GM18870 (cell line): ENCODE results near the gene COQ10B.

Experiments
- ATAC-seq: cut with Tn5 transposase; IDR thresholded peaks from one replicate; pipeline ENCODE4 v1.9.1; 2021; ENCODE audit warnings: moderate library complexity; ENCODE audit not compliant: unreplicated experiment

COQ10B gene

GRCh38 chr2:197499594-197500502 lies 46.5 kb downstream of the COQ10B start, which contains the start of the genes HSPD1 and HSPE1:
HSPD1 (minus strand) TSS chr2:197499840; CDS start chr2:197498848, 992 bp downstream.
HSPE1 (plus strand) TSS chr2:197500379; CDS start chr2:197500437, 58 bp downstream.
- ATAC-seq = peak; percentile 89

GRCh38 chr2:197500503-197501131 lies 47.3 kb downstream of the COQ10B start:
- peak; percentile 1 for ATAC-seq

GRCh38 chr2:197502201-197502600 lies 48.8 kb downstream of the COQ10B start:
- no peak for ATAC-seq

GRCh38 chr2:197502685-197503084 lies 49.3 kb downstream of the COQ10B start:
- ATAC-seq = no peak

GRCh38 chr2:197504000-197504399 lies 50.6 kb downstream of the COQ10B start:
- ATAC-seq = no peak

GRCh38 chr2:197504512-197504911 lies 51.2 kb downstream of the COQ10B start:
- no peak for ATAC-seq

GRCh38 chr2:197506658-197507057 lies 53.3 kb downstream of the COQ10B start:
- ATAC-seq = no peak

GRCh38 chr2:197513915-197514314 lies 60.6 kb downstream of the COQ10B start:
- ATAC-seq = no peak

GRCh38 chr2:197514754-197515153 lies 61.4 kb downstream of the COQ10B start:
- no peak for ATAC-seq

GRCh38 chr2:197515315-197515738 lies 62.0 kb downstream of the COQ10B start:
- no peak for ATAC-seq

GRCh38 chr2:197515739-197516392 lies 62.5 kb downstream of the COQ10B start, which contains the start of gene MOB4:
MOB4 (plus strand) TSS chr2:197516066; CDS start chr2:197516087, 21 bp downstream.
- peak; percentile 91 for ATAC-seq

GRCh38 chr2:197516393-197516761 lies 63.0 kb downstream of the COQ10B start:
- ATAC-seq = peak; percentile 4

- ATAC-seq = no peak
Measured at GRCh38 chr2:197517150-197517549, 63.8 kb downstream of the COQ10B start.
